OCI-LY7 (cell line): ENCODE data around the gene SFPQ. TPM values are rescaled to one million over a fixed set of nuclear protein-coding genes. Genes with fewer than 3 reads are reported as not detected.
A peak's percentile ranks its signal among the peaks of the same experiment; 100 is the strongest.

Experiments used
- BruUV-seq: library from RNA; stranded (reverse); fragments of 400-500 nt; replicated peaks from 2 replicates; lab custom pipeline; 2021; lab: Mats Ljungman, UMichigan
- CTCF ChIA-PET: fragments of 300-600 bp; sonication (Branson Sonifier 250); formaldehyde crosslinking; loops from one replicate; lab custom pipeline; 2022; ENCODE audit warnings: antibody characterized with exemption; ENCODE audit not compliant: unreplicated experiment; lab: Charles Lee
- POLR2A ChIA-PET: fragments of 300-600 bp; sonication (Branson Sonifier 250); formaldehyde crosslinking; loops from one replicate; lab custom pipeline; 2022; ENCODE audit warnings: antibody characterized with exemption; lab: Charles Lee
- DNase-seq: peaks from one replicate; pipeline ENCODE4 v3.0.0-alpha.2; 2015; ENCODE audit warnings: low spot score
- H2AFZ ChIP-seq: fragments of 200-600 bp; sonication (generic), shearing (Covaris generic); 2 replicates; pipeline ENCODE4 v1.6.1; 2014; ENCODE audit warnings: mild to moderate bottlenecking, antibody characterized with exemption, low read length, moderate library complexity
- H3K27ac ChIP-seq: fragments of 200-600 bp; sonication (generic); 2 replicates; pipeline ENCODE4 v1.5.1; 2014; ENCODE audit warnings: mixed run types, low read depth, mild to moderate bottlenecking, moderate library complexity, low read length, inconsistent platforms; ENCODE audit not compliant: poor library complexity, severe bottlenecking
- H3K36me3 ChIP-seq: fragments of 200-600 bp; sonication (generic); 2 replicates; pipeline ENCODE4 v1.6.1; 2014; ENCODE audit warnings: mild to moderate bottlenecking, antibody characterized with exemption, low read length, moderate library complexity, mixed read lengths; ENCODE audit not compliant: insufficient read depth
- H3K4me1 ChIP-seq: fragments of 200-600 bp; sonication (generic); 2 replicates; pipeline ENCODE4 v1.5.1; 2014; ENCODE audit warnings: mild to moderate bottlenecking, low read length; ENCODE audit not compliant: insufficient read depth, poor library complexity, severe bottlenecking
- H3K4me2 ChIP-seq: fragments of 200-600 bp; sonication (generic); 2 replicates; pipeline ENCODE4 v1.6.1; 2014; ENCODE audit warnings: mild to moderate bottlenecking, low read length
- H3K4me3 ChIP-seq: fragments of 200-600 bp; sonication (generic); 2 replicates; pipeline ENCODE4 v1.5.1; 2014; ENCODE audit warnings: mild to moderate bottlenecking, low read depth, low read length; ENCODE audit not compliant: poor library complexity, severe bottlenecking
- H3K79me2 ChIP-seq: fragments of 200-600 bp; sonication (generic); 2 replicates; pipeline ENCODE4 v1.6.1; 2016; ENCODE audit warnings: low read depth, mild to moderate bottlenecking, low read length, moderate library complexity, mixed read lengths; ENCODE audit not compliant: insufficient read depth
- H3K9me2 ChIP-seq: fragments of 200-600 bp; sonication (generic); 2 replicates; pipeline ENCODE4 v1.6.1; 2016; ENCODE audit warnings: mild to moderate bottlenecking, low read length, mixed read lengths; ENCODE audit not compliant: insufficient read depth
- H3K9me3 ChIP-seq: fragments of 200-600 bp; sonication (generic); 2 replicates; pipeline ENCODE4 v1.6.1; 2014; ENCODE audit warnings: mild to moderate bottlenecking, mixed run types, low read length, mixed read lengths
- H4K20me1 ChIP-seq: fragments of 200-600 bp; sonication (generic); 2 replicates; pipeline ENCODE4 v1.6.1; 2014; ENCODE audit warnings: mild to moderate bottlenecking, antibody characterized with exemption, low read length, moderate library complexity, mixed read lengths; ENCODE audit not compliant: insufficient read depth
- EZH2phosphoT487 ChIP-seq: fragments of 200-600 bp; sonication (generic); IDR thresholded peaks from 2 replicates; pipeline ENCODE4 v1.6.1; 2018; ENCODE audit warnings: low read depth, borderline replicate concordance, mild to moderate bottlenecking, mixed run types, antibody characterized with exemption, low read length, moderate library complexity, mixed read lengths
- intact Hi-C: fragments of 100-400 bp; cut with micrococcal nuclease; formaldehyde crosslinking; loops from one replicate; pipeline ENCODE4 v1.10.0; 2022; ENCODE audit not compliant: unreplicated experiment
- total RNA-seq, 2 experiments: library from RNA; depleted of rRNA in 1 of 2; stranded (reverse); fragments of >200 nt in 1 of 2; shearing (Covaris generic) in 1 of 2; gene quantifications; 2 replicates each; pipeline ENCODE4 v1.2.3, GENCODE V29; 2014 to 2022
- TF ChIP-seq, protein P1 (sequence below): fragments of 200-600 bp; sonication (generic); conservative IDR thresholded peaks from 2 replicates; pipeline ENCODE4 v1.5.1; 2014; ENCODE audit warnings: mild to moderate bottlenecking, antibody characterized with exemption, low read length, moderate library complexity, mixed read lengths

The SFPQ gene
- total RNA-seq, 2 experiments from 2014 or later = 395 to 532 TPM

DNA sequence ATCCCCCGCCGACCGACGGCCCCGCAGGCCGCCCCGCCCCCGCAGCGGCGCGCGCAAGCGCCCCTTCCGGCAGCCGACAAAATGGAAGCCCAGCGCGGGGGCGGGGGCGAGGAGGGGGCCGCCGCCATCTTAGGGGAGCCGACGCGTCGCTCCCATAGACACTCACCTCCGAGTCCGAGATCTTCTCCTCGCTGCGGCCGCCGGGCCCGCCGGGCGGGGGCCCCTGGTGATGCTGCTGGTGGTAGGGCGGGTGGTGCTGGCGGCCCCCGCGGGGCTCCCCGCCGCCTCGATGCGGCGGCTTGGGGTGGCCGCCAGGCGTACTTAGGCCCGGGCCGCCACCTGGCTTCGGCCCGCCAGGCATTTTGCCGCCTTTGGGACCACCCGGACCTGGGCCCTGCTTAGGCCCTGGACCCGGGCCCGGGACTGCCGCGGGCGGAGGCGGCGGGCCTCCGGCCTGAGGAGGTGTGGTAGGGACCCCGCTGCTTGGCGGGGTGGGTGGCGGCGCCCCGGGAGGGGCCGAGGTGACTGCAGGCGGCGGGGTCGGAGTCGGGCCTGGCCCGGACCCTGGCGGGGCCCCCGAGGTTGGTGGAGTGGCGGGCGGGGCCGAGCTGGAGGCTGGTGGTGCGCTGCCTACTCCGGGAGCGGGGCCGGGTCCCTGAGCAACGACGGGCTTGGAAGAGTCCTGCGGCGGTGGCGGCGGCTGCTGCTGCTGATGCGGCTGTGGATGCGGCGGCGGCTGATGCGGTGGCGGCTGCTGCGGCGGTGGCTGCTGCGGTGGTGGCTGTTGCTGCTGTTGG is 691 bp downstream of the SFPQ start:
- Histone ChIP-seq H2AFZ (no peak overlapping the region), H3K9me2 (no peaks in the 10 kb centered on the region), H3K4me3 (peak overlapping the region; percentile 98), H3K79me2 (peaks cover 57% of the 10 kb centered on the region), H4K20me1 (peaks cover 46% of the 10 kb centered on the region), H3K36me3 (peaks cover 55% of the 10 kb centered on the region), H3K9me3 (no peaks in the 10 kb centered on the region), H3K27ac (peak overlapping the region; percentile 81), H3K4me2 (peak overlapping the region; percentile 76), H3K4me1 (peaks cover 29% of the 10 kb centered on the region)
- no TSS peak for BruUV-seq
- TF ChIP-seq, protein P1, sequence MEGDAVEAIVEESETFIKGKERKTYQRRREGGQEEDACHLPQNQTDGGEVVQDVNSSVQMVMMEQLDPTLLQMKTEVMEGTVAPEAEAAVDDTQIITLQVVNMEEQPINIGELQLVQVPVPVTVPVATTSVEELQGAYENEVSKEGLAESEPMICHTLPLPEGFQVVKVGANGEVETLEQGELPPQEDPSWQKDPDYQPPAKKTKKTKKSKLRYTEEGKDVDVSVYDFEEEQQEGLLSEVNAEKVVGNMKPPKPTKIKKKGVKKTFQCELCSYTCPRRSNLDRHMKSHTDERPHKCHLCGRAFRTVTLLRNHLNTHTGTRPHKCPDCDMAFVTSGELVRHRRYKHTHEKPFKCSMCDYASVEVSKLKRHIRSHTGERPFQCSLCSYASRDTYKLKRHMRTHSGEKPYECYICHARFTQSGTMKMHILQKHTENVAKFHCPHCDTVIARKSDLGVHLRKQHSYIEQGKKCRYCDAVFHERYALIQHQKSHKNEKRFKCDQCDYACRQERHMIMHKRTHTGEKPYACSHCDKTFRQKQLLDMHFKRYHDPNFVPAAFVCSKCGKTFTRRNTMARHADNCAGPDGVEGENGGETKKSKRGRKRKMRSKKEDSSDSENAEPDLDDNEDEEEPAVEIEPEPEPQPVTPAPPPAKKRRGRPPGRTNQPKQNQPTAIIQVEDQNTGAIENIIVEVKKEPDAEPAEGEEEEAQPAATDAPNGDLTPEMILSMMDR = 0 out of 2 replicates have a peak, but pooled peaks have one; percentile 38
- TF ChIP-seq EZH2phosphoT487 = no peak
- intact Hi-C loops = loop anchor here (2.0 to 5.0 kb wide), 2 partner anchors 77 to 335 kb away; partner anchors contain the start of genes SMIM12 and ZMYM4
- DNase-seq = peak; percentile 88
- ChIA-PET POLR2A (interaction anchor here (0.7 kb wide), 1 partner anchor 333 kb away, joined by 3 read pairs; the partner anchor contains the start of gene SMIM12), CTCF (no interaction called here)

DNA sequence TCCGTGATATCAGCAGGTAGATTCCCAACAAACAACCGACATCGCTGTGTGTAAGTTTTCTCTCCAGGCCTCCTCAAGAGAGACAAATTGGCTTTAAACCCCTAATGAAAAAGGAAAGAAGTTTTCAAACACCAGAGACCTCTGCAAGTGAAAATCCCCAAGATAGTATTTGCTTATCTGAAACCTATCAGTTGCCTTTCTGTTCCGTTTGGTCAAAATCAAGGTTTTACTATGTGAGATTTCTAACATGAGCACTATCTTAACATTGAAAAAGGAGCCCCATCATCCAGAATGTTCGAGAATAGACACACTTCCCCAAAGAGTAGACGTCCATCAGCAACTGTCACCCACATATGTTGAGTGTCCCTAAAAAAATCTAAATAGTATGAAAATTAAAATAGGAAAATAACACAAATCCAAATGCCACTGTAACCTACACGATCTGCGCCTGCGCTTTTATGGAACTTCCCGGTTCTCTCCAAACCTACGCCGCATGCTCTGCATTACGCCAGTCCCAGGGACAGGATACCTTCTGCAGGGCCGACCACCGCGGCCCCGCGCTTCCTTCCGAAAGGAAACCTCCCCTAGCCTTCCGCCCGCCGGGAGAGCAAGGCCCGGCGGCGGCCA is 1.4 kb downstream of the SFPQ start:
- Histone ChIP-seq H3K9me3 (no peaks in the 10 kb centered on the region), H3K36me3 (peaks cover 62% of the 10 kb centered on the region), H2AFZ (no peak overlapping the region), H4K20me1 (peaks cover 53% of the 10 kb centered on the region), H3K4me1 (peaks cover 36% of the 10 kb centered on the region), H3K9me2 (no peaks in the 10 kb centered on the region), H3K4me2 (peak overlapping the region; percentile 76), H3K79me2 (peaks cover 64% of the 10 kb centered on the region), H3K27ac (peak overlapping the region; percentile 81), H3K4me3 (peak overlapping the region; percentile 98)
- intact Hi-C loops = loop anchor here (2.0 to 5.0 kb wide), 2 partner anchors 77 to 334 kb away; partner anchors contain the start of genes SMIM12 and ZMYM4
- POLR2A ChIA-PET = interaction anchor here (0.7 to 0.9 kb wide), 2 partner anchors 8 to 13 kb away, joined by 3 read pairs; no protein-coding TSS in a partner anchor
- TF ChIP-seq, protein P1 = no peak
- TF ChIP-seq EZH2phosphoT487 = no peak
- BruUV-seq = no TSS peak
- CTCF ChIA-PET = no interaction called here
- DNase-seq = no peak
